NT2/D1 (cell line): ENCODE measurements around the gene SMAD1.

Experiments used
- SUZ12 ChIP-seq: IDR thresholded peaks from 2 replicates; pipeline ENCODE4 v1.6.1; 2011; ENCODE audit not compliant: insufficient read length, insufficient read depth; ENCODE audit errors: extremely low read depth
- YY1 ChIP-seq: IDR thresholded peaks from 2 replicates; pipeline ENCODE4 v1.6.1; 2011; ENCODE audit not compliant: insufficient read length, insufficient read depth
- ZNF274 ChIP-seq: IDR thresholded peaks from 2 replicates; pipeline ENCODE4 v1.6.1; 2011; ENCODE audit warnings: mild to moderate bottlenecking, low read depth, low read length

- TF ChIP-seq SUZ12, result no peak
- no peak for TF ChIP-seq YY1
- no peak for TF ChIP-seq ZNF274
Measured at GRCh38 chr4:145473203-145473602, 8.4 kb upstream of the SMAD1 start.
